Measurements from ENCODE around the gene CDH13.

GRCh38 chr16:83776944-83777343 is 1150.2 kb downstream of the CDH13 start:
- TF ChIP-seq CTCF (IDR thresholded peaks at IDR 0.05; ENCODE audit: poor library complexity, severe bottlenecking) (no peak), POLR2AphosphoS5 (IDR thresholded peaks at IDR 0.05) (no peak), EZH2 (IDR thresholded peaks at IDR 0.05; ENCODE audit: borderline replicate concordance, insufficient read depth, low read length, poor library complexity, severe bottlenecking) (no peak), REST (IDR thresholded peaks at IDR 0.05; ENCODE audit: borderline replicate concordance) (no peak), EP300 (conservative IDR thresholded peaks at IDR 0.05; ENCODE audit: poor library complexity, severe bottlenecking) (no peak), SMC3 (conservative IDR thresholded peaks at IDR 0.05; ENCODE audit: poor library complexity) (no peak), TAF1 (IDR thresholded peaks at IDR 0.05; ENCODE audit: low read depth) (no peak), RAD21 (conservative IDR thresholded peaks at IDR 0.05) (no peak), MXI1 (conservative IDR thresholded peaks at IDR 0.05; ENCODE audit: poor library complexity, severe bottlenecking) (no peak)

Data from neural cell (in vitro differentiated cells).